GM12878 (cell line): ENCODE measurements around the gene WFS1. TPM values are rescaled to one million over a fixed set of nuclear protein-coding genes. Genes with fewer than 3 reads are reported as not detected.

Experiments
- ATAC-seq: fragments of 200-7000 bp; cut with Tn5 transposase; 3 replicates; pipeline ENCODE4 v1.9.1; 2020; ENCODE audit warnings: mild to moderate bottlenecking, moderate library complexity
- BruUV-seq: library from RNA; stranded (reverse); fragments of 400-500 nt; replicated peaks from 2 replicates; lab custom pipeline; 2021; lab: Mats Ljungman, UMichigan
- CTCF ChIA-PET: fragments of 300-600 bp; sonication (Branson Sonifier 250); formaldehyde crosslinking; extraction: SDS; loops from one replicate; lab custom pipeline; 2021; ENCODE audit warnings: inconsistent platforms; lab: Yijun Ruan, JAX
- POLR2A ChIA-PET: fragments of 350-600 bp; formaldehyde crosslinking; extraction: SDS; loops from one replicate; lab custom pipeline; 2021; ENCODE audit warnings: inconsistent platforms; lab: Charles Lee
- RAD21 ChIA-PET: fragments of 300-600 bp; sonication (Branson Sonifier 250); formaldehyde crosslinking; loops from one replicate; lab custom pipeline; 2023; ENCODE audit warnings: antibody characterized with exemption; ENCODE audit not compliant: unreplicated experiment; lab: Charles Lee
- SMC1A ChIA-PET: fragments of 300-600 bp; sonication (Branson Sonifier 250); formaldehyde crosslinking; loops from one replicate; lab custom pipeline; 2023; ENCODE audit not compliant: unreplicated experiment, uncharacterized antibody; lab: Charles Lee
- DNase-seq: peaks from one replicate; pipeline ENCODE4 v3.0.0-alpha.2; 2011; ENCODE audit warnings: low read depth, low spot score
- FAIRE-seq: peaks from 3 replicates; lab custom pipeline; 2011; peaks lifted over from hg19 to GRCh38; lab: Jason Lieb, UNC
- H2AFZ ChIP-seq: 2 replicates; pipeline ENCODE4 v1.6.0; 2011; ENCODE audit warnings: low read depth, low read length, control low read depth; ENCODE audit not compliant: control insufficient read depth
- H3K27ac ChIP-seq: 2 replicates; pipeline ENCODE4 v1.5.1; 2011; ENCODE audit warnings: control low read depth; ENCODE audit not compliant: control insufficient read depth, insufficient read depth
- H3K27me3 ChIP-seq, 2 experiments: replicated peaks in 1 of 2; 2 replicates each; pipeline versions ENCODE4 v1.6.0 to v1.6.1; 2011; ENCODE audit warnings: low read length in 1 of 2; ENCODE audit not compliant: control insufficient read depth in 2 of 2, insufficient read depth in 2 of 2
- H3K36me3 ChIP-seq, 2 experiments: 2 replicates each; pipeline ENCODE4 v1.5.1; 2011; ENCODE audit warnings: low read length in 1 of 2; ENCODE audit not compliant: control insufficient read depth in 2 of 2, insufficient read depth in 2 of 2
- H3K4me1 ChIP-seq: 2 replicates; pipeline ENCODE4 v1.6.1; 2011; ENCODE audit warnings: mild to moderate bottlenecking, low read length, moderate library complexity, mixed read lengths; ENCODE audit not compliant: control insufficient read depth, insufficient read depth
- H3K4me2 ChIP-seq: 2 replicates; pipeline ENCODE4 v1.6.0; 2011; ENCODE audit warnings: control low read depth; ENCODE audit not compliant: control insufficient read depth, insufficient read depth
- H3K4me3 ChIP-seq: fragments of 200-600 bp; sonication (generic); 2 replicates; pipeline ENCODE4 v1.5.1; 2016
- H3K79me2 ChIP-seq: 2 replicates; pipeline ENCODE4 v1.6.0; 2011; ENCODE audit warnings: low read length; ENCODE audit not compliant: control insufficient read depth, insufficient read depth
- H3K9ac ChIP-seq: 2 replicates; pipeline ENCODE4 v1.8.0; 2011; ENCODE audit warnings: low read length, control low read depth, mixed read lengths; ENCODE audit not compliant: control insufficient read depth, insufficient read depth
- H3K9me3 ChIP-seq: replicated peaks from 3 replicates; pipeline ENCODE4 v1.5.1; 2011; ENCODE audit warnings: mild to moderate bottlenecking, low read length; ENCODE audit not compliant: control insufficient read depth, insufficient read depth
- H4K20me1 ChIP-seq: 2 replicates; pipeline ENCODE4 v1.6.0; 2011; ENCODE audit not compliant: control insufficient read depth, insufficient read depth
- SMAD1 ChIP-seq: fragments of 450-650 bp; IDR thresholded peaks from 2 replicates; pipeline ENCODE4 v1.6.1; 2018; ENCODE audit warnings: mild to moderate bottlenecking, low read depth; ENCODE audit not compliant: partially characterized antibody
- ZNF622 ChIP-seq: fragments of 450-650 bp; IDR thresholded peaks from 2 replicates; pipeline ENCODE4 v1.6.1; 2017; ENCODE audit warnings: mild to moderate bottlenecking, inconsistent platforms
- WGBS: methylation state at CpG from one replicate; pipeline ENCODE4 v1.1.6; 2016; ENCODE audit warnings: low lambda C conversion rate; ENCODE audit not compliant: insufficient replicate concordance, insufficient coverage; ENCODE audit errors: missing lambda C conversion rate; 5-methylcytosine and 5-hydroxymethylcytosine counted together
- in situ Hi-C: fragments of 300-500 bp; cut with MboI; formaldehyde crosslinking; loops from 9 replicates; pipeline ENCODE4 v1.14.3; 2018; ENCODE audit warnings: mixed read lengths
- intact Hi-C: fragments of 100-400 bp; cut with micrococcal nuclease; formaldehyde crosslinking; loops from one replicate; pipeline ENCODE4 v1.14.2; 2022; ENCODE audit not compliant: unreplicated experiment
- polyA plus RNA-seq, 11 experiments: library from polyadenylated mRNA; depleted of rRNA in 4 of 11; unstranded in 6 of 11; stranded (reverse) in 5 of 11; fragments of >200 nt; fragmentation: Nextera tagmentation in 4 of 11; fragmentation: Illumina TruSeq in 1 of 11; extraction: Ambion mirVana in 4 of 11; extraction: Trizol in 1 of 11; gene quantifications; 1 replicate in 1 of 11; 2 replicates in 10 of 11; pipeline versions ENCODE4 v1.2.1 to v1.2.3, GENCODE V29; 2011 to 2016; ENCODE audit warnings: inconsistent platforms in 2 of 11, missing spikeins in 2 of 11, low read depth in 1 of 11
- total RNA-seq, 4 experiments: library from RNA; depleted of rRNA in 3 of 4; stranded (reverse); fragments of >200 nt in 3 of 4; fragmentation: Illumina TruSeq in 1 of 4; extraction: Trizol in 1 of 4; gene quantifications; 2 replicates each; pipeline versions ENCODE4 v1.2.1 to v1.2.3, GENCODE V29; 2013 to 2021
- TF ChIP-seq, protein P1 (sequence below): fragments of 450-650 bp; conservative IDR thresholded peaks from 2 replicates; pipeline ENCODE4 v1.6.1; 2017; ENCODE audit warnings: mild to moderate bottlenecking, moderate library complexity

The WFS1 gene
- total and polyA plus RNA-seq, 10 of the 15 experiments (the other 5 are each of a cell fraction or from before 2014, with no cell fraction given) = 0.31 to 4.7 (median 2.0) TPM

DNA sequence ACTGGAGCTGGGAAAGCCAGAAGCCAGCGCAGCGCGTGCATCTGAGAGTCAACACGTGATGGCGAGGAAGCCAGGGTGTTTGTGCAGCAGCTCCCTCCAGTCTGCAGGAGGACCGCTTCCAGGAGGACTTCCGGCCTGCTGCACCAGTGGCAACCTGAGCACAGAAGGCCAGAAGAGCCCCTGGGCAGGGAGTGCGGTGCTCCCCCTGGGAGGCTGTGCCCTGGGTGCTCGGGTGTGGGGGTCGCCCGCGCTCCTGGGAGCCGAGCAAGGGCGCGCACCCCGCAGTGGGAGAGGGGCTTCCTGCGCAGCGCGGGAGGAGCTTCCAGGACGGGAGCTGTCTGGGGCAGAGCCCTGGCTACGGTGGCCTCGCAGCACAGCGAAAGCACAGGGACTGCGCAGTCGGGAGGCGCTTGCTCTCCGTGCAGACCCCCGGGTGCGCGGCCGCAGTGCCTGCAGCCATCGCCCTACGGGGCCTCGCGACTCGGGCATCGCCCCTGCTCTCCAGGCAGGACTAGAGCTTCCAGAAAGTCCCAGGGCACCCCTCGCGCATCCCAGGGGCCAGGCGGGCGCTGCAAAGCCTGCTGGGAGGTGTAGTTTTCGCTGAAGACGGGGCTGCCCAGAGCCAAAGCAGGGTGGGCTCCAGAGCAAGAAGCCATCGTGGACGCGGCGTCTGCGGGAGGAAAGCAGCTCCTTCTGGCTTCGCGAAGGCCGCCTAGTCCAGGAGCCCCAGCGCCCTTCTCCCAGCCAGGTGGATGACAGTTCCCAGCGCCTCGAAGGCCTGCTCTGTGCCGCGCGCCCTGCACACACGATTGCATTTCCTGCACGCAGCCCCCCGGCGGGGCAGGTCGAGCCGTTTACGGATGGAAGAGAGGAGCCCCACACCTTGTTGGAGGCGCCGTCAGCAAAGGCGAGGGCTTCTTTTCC, 24.1 kb upstream of the WFS1 start:
- no peak overlapping the region for H3K9ac ChIP-seq
- TF ChIP-seq ZNF622 (no peak), SMAD1 (no peak)
- TF ChIP-seq, protein P1, sequence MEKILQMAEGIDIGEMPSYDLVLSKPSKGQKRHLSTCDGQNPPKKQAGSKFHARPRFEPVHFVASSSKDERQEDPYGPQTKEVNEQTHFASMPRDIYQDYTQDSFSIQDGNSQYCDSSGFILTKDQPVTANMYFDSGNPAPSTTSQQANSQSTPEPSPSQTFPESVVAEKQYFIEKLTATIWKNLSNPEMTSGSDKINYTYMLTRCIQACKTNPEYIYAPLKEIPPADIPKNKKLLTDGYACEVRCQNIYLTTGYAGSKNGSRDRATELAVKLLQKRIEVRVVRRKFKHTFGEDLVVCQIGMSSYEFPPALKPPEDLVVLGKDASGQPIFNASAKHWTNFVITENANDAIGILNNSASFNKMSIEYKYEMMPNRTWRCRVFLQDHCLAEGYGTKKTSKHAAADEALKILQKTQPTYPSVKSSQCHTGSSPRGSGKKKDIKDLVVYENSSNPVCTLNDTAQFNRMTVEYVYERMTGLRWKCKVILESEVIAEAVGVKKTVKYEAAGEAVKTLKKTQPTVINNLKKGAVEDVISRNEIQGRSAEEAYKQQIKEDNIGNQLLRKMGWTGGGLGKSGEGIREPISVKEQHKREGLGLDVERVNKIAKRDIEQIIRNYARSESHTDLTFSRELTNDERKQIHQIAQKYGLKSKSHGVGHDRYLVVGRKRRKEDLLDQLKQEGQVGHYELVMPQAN = no peak
- no TSS peak for BruUV-seq
- H3K36me3 ChIP-seq = no peaks in the 10 kb centered on the region
- FAIRE-seq (no peak), ATAC-seq (no peak), DNase-seq (no peak)
- ChIA-PET CTCF (interaction anchor here (1.0 to 7.6 kb wide), 3 partner anchors 82 to 247 kb away, joined by 3 to 117 read pairs (median 4); no protein-coding TSS in a partner anchor), SMC1A (interaction anchor here (0.9 kb wide), 1 partner anchor 246 kb away, joined by 3 read pairs; no protein-coding TSS in a partner anchor), POLR2A (no interaction called here), RAD21 (interaction anchor here (0.6 to 11.6 kb wide), 2 partner anchors 45 to 85 kb away, joined by 4 to 222 read pairs; no protein-coding TSS in a partner anchor)
- H3K79me2 ChIP-seq = no peaks in the 10 kb centered on the region
- no peak overlapping the region for H3K4me3 ChIP-seq
- H3K4me1 ChIP-seq = no peaks in the 10 kb centered on the region
- H3K27me3 ChIP-seq = peaks cover 0 to 3% of the 10 kb centered on the region in 2 experiments; a peak in 2 of 4 replicates
- in situ Hi-C loops (no loop called here), intact Hi-C loops (no loop called here)
- no peak overlapping the region for H3K4me2 ChIP-seq
- H4K20me1 ChIP-seq = no peaks in the 10 kb centered on the region
- no peak overlapping the region for H2AFZ ChIP-seq
- WGBS = 84% methylated on average over 63 of the region's 67 CpGs
- no peak overlapping the region for H3K27ac ChIP-seq
- H3K9me3 ChIP-seq = peaks cover 12% of the 10 kb centered on the region; the same call in 2 of the 3 replicates
